Fibroblast of skin of back (primary cell): ENCODE data around the gene RAB9A.
"Not testable (repeated sequence)": the region's sequence is repeated elsewhere in the genome, so short reads cannot be mapped to it uniquely, and the experiment has no call there.

Source experiments
- DNase-seq: peaks from one replicate; pipeline ENCODE4 v3.0.0-alpha.2; 2013

RAB9A gene

GRCh38 chrX:13669755-13670154 lies 19.2 kb upstream of the RAB9A start:
- DNase-seq: not testable (repeated sequence)

- no peak for DNase-seq
These were observed 18.7 kb upstream of the RAB9A start for GRCh38 chrX:13670197-13670596.

DNA sequence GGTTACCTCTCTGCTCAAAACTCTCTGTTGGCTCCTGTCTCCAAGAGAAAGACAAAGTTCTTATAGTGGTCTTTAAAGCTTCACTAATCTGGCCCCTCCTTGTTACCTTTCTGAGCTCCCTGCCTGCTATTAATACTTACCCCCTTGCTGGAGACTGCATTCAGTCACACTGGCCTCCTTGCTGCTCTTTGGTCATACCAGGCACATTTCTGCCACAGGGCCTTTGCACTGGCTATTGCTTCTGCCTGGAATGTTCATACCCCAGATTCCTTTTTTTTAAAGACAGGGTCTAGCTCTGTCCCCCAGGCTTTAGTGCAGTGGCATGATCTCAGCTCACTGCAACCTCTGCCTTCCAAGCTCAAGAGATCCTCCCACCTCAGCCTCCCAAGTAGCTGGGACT lies 15.9 kb upstream of the RAB9A start:
- DNase-seq: no peak

DNA sequence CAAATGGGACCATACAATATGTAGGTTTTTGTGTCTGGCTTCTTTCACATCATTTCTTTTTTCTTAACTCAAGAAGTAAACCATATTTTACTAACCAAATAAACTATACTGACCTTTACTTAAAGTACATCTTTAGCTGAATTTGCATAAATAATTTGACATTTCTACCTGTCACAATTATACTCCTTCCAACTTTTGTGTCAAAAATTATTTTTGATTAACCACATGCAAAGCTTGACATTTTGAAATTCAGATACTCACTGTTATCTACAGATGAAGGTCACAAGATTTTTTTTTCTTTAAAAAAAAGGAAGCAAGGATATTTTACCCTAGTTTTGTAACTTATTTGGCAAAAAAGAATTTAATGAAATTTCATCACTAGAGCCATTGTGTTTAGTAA lies 12.0 kb upstream of the RAB9A start:
- no peak for DNase-seq

- DNase-seq: not testable (repeated sequence)
These were observed 9.2 kb upstream of the RAB9A start for GRCh38 chrX:13679700-13680099.

DNA sequence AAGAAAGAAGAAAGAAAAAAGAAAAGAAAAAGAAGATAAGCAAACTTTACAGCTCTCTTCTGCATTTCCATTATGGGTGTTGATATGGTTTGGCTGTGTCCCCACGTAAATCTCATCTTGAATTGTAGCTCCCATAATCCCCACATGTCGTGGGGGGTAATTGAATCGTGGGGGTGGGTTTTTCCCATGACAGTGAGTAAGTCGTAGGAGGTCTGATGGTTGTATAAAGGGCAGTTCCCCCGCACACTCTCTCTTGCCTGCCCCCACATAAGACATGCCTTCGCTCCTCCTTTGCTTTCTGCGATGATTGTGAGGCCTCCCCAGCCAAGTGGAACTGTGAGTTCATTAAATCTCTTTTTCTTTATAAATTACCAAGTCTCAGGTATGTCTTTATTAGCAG lies 7.3 kb upstream of the RAB9A start:
- DNase-seq: no peak

DNA sequence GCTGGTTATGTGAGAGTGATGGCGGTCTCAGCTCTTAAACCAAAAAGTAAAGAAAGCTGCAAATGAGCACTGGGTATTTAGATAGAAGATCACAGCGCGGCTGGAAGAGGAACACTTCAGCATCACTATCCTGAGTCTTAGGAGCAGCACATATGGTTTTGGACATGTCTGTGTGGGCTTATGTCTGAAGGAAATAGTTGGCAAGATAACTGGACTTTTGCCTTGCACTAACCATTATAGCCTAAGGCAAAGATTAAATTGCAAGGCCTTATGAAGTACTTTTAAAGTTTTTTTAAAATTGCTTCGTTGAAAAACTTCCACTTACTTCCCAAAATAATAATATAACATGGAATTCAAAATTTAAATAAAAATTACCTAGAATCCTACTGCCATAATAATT lies 4.6 kb upstream of the RAB9A start:
- DNase-seq: no peak

GRCh38 chrX:13685126-13685763 lies 3.7 kb upstream of the RAB9A start:
- DNase-seq: peak; percentile 17

- no peak for DNase-seq
These were observed 1.7 kb upstream of the RAB9A start for GRCh38 chrX:13687203-13687602.

GRCh38 chrX:13688384-13688957 lies 457 bp upstream of the RAB9A start:
- DNase-seq: no peak

- DNase-seq: peak; percentile 24
These were observed 848 bp downstream of the RAB9A start for GRCh38 chrX:13689741-13690211.

DNA sequence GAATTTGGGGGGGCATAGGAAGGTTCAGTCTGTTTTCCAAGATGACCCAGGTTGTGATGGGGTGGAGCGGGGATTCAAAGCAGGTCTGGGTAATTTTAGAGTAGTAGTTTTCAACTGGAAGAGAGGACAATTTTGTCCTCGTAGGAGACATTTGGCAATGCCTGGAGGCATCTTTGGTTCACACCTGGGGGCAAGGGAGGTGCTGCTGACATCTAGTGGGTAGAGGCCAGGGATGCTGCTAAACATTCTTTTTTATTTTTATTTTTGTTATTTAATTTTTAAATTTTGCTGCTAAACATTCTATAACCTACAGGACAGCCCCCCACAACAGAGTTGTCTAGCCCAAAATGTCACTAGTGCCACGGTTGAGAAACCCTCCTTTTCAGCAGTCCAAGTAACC lies 1.9 kb downstream of the RAB9A start:
- DNase-seq: no peak

- DNase-seq: peak; percentile 19
These were observed 3.0 kb downstream of the RAB9A start for GRCh38 chrX:13691841-13692371.

DNA sequence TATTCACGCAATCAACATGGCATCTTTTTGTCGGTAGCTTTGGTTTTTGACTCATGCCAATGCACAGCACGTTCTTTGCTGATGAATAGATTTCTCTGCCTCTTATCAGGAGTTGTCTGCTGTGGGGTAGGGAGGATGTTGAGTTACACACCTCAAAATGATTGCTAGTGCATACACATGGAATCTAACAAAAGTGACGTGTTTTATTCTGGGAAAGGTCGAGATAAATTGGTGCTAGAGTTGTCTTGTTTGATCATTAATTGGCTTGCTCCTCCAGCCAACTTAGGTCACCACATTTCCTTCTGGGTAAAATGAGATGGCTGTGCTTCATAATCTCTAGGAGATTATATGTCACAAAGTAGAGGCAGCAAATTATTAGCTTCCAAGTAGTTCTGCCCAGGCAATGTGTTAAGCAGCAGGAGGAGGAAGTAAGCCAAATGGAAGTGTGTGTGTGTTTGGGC lies 3.9 kb downstream of the RAB9A start:
- no peak for DNase-seq

- DNase-seq: no peak
These were observed 4.5 kb downstream of the RAB9A start for GRCh38 chrX:13693341-13693961.

GRCh38 chrX:13694359-13694758 lies 5.4 kb downstream of the RAB9A start:
- peak; percentile 16 for DNase-seq

DNA sequence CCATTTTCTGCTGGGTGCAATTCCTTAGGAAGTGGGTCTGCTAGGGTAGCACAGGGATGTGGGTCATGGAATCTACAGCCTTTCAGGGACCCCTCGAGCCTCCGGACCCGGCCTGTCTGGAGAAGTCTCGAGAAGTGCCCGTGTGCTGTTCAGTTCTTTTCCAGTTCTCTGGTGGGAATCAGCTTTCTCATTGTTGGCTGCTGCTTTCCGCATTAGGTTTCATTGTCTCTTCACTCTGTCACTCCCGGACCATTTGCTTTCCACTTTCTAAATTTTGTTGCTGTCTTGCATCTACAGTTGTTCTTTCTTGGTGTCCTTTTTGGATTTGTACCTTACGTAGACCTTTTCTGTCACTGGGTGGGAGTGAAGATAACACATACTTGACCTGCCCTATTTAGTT lies 6.1 kb downstream of the RAB9A start:
- no peak for DNase-seq

- DNase-seq: no peak
These were observed 6.7 kb downstream of the RAB9A start for GRCh38 chrX:13695601-13696115.

DNA sequence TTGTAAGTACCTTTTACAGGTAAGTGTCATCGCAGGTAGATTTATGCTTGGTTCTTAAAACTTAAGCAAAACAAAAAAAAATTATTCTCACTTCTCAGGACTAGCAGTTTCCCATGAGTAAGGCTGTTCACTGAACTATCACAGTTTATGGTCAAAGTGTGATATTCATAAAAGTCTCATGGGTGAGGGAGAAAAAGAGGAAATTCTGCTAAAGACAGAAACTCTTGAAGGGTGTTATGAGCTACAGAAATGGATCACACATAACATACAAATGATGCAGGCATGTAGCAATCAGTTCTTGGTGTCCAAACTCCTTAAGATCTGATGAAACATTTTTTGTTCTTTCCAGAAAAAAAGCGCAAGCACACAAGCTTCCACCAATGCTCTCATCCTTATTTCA lies 8.5 kb downstream of the RAB9A start:
- DNase-seq: no peak

GRCh38 chrX:13697976-13698375 lies 9.0 kb downstream of the RAB9A start:
- no peak for DNase-seq

- no peak for DNase-seq
These were observed 9.5 kb downstream of the RAB9A start for GRCh38 chrX:13698432-13698831.

DNA sequence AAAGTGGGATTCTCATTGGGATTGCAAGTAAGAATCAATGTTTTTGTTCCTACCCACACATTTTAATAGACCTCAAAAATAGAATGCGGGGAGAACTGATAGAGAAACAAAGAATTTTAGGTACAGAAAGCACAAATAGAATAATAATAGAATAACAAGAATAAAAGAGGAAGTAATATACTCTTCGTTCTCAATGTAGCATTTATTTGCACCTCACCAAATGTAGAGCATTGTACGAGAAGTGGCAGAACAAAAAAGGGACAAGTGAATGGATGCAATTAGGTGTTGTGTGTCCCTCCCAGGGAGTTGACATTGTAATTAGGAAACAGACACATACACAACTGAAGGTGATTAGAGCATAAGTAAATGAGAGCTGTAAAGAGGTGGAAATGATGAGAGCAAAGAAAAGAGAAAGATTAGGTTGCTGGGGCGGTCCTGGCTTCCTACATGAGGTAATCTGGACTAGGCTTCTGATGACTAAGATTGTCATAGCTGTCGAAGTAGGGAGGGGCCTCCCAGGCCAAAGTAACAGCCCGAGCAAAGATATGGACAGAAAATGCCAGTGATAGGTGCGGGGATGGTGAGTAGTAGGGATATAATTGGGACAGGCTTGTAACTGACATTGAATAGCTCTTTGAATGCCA lies 10.4 kb downstream of the RAB9A start:
- DNase-seq: peak; percentile 31

GRCh38 chrX:13700380-13700779 lies 11.5 kb downstream of the RAB9A start:
- peak; percentile 8 for DNase-seq
